ENCODE data around the gene OTOA. TPM values are rescaled to one million over a fixed set of nuclear protein-coding genes. Genes with fewer than 3 reads are reported as not detected.
A peak's percentile ranks its signal among the peaks of the same experiment; 100 is the strongest.
"Not testable (repeated sequence)": the region's sequence is repeated elsewhere in the genome, so short reads cannot be mapped to it uniquely, and the experiment has no call there.

The OTOA gene
- total RNA-seq, 1 experiment from 2014 or later, result not detected

DNA sequence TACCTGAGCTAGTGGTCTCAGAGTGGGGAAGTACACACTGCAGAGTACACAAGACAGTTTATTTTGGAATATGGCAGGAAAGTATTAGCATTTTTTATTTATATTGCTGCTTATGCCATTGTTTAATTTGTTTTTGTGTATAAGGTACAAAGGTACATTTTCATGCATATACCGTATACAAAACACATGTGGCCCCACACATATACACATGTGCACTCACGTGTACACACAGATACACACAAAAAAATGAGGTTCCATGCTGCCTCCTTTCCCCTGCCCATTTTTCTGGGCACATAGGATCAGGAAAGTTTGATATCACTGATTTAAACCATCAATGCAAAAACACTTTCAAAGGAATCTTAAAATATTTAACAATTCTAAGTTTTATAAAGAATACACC lies 24.3 kb upstream of the OTOA start:
- no peak for DNase-seq (ENCODE audit: extremely low read depth, low read depth)

DNA sequence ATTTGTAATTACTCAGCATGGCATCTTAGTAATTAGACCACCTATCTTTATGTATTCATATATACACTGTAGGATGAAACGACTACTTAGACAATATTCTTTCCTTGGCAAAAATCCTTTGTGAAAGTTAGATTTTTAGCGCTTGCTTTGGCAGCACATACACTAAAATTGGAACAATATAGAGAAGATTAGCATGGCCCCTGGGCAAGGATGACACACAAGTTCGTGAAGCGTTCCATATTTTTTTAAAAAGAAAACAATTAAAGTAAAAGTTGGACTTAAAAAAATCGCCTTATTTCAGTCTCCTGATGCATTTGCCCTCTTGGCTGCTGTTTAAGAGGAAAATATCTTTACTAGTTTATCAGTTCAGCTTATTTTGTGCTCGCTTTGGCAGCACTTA lies 21.9 kb upstream of the OTOA start:
- no peak for DNase-seq (ENCODE audit: extremely low read depth, low read depth)

DNA sequence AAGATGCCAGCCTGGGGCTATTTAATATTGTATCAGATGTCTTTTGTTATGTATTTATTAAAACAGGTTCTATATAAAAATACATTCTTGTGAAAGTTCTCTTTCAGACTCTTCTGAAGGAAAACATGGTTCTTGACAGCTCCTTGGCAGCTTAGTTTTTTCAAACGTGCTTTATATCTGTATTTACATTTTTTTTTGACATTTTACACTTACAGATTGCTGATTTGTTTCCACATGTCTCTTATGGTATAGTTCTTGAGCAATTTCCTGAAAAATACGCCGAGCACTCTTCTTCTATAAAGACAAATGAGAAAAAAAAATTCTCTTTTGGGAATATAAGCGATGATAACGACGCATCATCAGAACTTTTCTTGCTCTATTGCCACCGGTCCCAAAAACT lies 20.9 kb upstream of the OTOA start:
- no peak for DNase-seq (ENCODE audit: extremely low read depth, low read depth)

DNA sequence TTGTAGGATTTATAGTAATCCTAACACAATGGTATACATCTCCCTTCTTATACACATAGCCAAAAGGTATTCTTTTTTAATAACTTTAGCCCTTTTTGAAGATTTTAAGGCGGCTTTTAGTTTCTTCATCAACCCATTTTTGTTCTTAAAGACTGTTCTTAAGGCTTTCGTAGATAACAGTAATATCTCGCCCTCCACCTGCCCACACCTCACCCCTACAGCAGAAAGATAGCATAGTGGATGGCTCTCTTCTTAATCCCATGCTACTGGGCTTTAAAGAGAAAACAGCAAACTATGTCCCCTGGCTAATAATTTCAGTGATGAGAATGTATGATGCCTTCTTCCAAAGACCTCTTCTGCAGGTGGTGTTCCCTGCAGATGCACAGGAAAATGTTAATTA lies 20.0 kb upstream of the OTOA start:
- DNase-seq (ENCODE audit: extremely low read depth, low read depth), result no peak

DNA sequence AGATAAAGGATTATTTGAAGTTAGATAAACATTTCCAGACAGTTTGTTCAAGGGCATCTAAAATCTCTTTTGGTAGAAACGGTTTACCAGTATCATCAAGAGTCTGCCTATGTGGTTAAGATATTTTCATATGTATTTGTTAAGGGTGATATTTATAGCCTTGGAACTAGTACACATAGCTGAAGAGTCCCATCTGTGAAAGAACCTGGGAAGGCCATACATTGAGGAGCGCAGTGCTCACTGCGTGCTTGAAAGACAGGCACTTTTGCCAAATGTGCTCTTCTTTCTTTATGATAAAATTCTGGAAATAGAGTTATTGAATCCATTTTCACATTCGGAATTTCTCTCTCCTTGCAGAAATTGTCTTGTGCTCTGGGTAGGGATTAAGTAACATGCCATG lies 19.1 kb upstream of the OTOA start:
- no peak for DNase-seq (ENCODE audit: extremely low read depth, low read depth)

DNA sequence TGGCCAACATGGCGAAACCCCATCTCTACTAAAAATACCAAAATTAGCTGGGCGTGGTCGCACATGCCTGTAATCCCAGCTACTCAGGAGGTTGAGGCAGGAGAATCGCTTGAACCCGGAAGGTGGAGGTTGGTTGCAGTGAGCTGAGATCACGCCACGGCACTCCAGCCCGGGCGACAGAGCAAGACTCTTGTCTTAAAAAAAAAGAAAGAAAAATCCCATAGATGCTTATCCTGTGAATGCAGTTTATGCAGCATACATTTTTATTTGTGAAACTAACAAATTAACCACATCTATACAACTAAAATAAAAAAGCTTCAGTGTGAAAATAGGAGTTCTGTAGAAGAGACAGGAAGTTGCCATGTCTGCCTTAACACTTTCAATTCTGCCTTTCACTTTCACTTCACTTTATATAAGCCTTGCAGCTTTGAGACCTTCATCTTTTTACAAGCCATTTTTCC lies 18.5 kb upstream of the OTOA start:
- no peak for DNase-seq (ENCODE audit: extremely low read depth, low read depth)

DNA sequence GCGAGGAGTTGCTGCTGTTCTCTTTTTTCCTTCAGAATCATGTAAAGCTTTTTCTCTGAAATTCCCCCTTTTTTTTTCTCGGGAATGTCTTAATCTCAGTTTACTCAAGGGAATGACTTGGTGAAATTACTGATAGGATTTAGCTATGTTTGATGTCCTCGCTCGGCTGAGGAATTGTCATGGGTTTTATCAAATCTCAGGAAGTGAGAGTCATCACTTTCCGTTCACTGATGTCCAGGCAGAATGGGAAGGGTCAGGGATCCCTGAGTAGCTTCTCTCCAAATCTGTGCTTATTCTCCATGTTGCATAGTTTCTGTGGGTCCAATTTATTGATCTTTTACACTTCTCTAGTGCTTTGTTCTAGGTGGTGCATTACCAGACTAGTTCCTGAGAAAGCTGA lies 17.7 kb upstream of the OTOA start:
- DNase-seq (ENCODE audit: extremely low read depth, low read depth), result no peak

DNA sequence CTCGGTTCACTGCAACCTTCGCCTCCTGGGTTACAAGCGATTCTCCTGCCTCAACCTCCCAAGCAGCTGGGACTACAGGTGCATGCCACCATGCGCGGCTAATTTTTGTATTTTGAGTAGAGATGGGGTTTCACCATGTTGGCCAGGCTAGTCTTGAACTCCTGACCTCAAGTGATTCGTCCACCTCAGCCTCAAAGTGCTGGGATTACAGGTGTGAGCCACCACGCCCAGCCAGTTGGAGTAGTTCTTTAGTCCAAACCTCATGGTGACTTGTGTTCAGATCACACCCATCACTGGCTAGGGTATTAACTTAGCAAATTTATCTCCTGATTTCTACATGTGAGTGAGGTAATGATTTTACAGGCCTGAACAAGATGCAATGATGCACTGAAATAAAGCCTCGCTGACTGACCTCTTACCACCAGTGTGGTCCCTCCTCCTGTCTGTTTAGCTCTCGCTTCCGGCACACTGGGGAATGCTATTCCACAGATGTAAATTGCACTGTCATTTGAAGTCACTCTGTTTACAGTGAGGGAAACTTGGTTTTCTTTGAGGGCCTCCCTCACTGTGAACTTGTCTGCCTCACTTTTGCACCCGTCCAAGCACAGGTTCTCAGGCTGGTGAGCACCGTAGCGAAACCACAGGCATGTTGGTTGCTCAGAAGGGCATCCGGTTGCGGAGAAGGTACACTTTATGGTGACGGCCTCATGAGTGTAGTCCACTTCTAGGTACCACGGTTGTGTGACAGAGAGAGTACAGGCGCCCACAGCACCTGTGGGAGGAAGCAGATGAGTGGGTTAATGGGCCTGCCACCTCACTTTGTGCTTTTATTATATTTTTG lies 16.8 kb upstream of the OTOA start:
- no peak for DNase-seq (ENCODE audit: extremely low read depth, low read depth)

DNA sequence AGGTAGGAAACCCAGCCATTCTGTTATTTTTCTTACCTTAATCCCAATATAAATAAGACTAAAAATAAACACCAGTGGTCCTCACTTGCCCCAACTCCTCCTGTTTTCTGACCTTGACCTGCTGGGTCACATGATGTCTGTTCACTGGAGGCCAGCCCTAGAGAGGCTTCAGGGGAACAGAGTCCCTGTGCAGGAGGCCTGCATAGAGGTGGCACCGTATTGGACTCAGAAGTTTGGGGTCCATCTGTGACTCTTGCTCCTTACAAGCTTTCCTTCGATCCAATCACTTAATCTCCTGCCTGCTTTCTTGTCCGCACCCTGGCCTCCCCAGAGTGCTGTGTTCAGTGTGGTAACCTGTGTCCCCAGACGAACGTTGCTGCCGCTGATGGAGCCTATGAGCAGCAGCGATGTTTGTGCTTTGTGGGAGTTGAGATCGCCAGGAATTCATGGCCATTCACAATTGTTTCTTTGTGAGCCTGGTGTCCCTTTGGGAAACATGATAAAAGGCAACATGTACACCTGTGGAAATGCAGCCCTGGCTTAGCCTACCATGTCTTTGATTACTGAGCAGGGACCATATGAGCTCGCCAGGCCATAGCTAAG lies 16.1 kb upstream of the OTOA start:
- DNase-seq (ENCODE audit: extremely low read depth, low read depth), result no peak

DNA sequence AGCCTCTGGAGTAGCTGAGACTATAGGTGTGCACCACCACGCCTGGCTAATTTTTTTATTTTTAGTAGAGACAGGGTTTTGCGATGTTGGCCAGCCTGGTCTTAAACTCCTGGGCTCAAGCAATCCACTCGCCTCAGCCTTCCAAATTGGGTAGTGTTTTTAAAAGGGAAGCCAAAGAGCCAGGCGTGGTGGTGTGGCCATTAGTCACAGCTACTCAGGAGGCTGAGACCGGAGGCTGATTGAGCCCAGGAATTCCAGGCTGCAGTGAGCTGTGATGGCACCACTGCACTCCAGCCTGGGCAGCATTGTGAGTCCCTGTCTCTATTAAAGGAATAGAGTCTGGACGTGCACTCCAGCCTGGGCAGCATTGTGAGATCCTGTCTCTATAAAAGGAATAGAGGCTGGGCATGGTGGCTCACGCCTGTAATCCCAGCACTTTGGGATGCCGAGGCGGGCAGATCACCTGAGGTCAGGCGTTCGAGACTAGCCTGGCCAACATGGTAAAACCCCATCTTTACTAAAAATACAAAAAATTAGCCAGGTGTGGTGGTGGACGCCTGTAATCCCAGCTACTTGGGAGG lies 13.9 kb upstream of the OTOA start:
- DNase-seq (ENCODE audit: extremely low read depth, low read depth), result not testable (repeated sequence)

DNA sequence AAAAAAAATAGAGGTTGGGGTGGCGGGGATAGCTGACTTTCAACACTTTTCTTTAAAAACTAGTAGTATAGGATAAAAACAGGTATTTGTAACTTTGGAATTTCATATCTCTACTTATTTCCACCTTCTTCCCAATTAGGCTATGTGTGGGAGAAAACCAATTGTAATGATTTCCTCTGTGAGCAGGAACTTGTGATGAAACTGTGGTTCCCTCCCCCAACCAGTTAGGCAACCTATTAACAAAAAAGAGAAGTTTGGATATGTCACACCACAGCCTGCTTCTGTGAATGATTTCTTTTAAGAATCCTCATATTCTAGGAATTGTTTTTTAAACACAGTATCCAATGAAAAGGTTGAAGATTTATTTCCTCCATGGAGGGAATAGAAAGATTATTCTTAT lies 13.2 kb upstream of the OTOA start:
- DNase-seq (ENCODE audit: extremely low read depth, low read depth), result no peak

DNA sequence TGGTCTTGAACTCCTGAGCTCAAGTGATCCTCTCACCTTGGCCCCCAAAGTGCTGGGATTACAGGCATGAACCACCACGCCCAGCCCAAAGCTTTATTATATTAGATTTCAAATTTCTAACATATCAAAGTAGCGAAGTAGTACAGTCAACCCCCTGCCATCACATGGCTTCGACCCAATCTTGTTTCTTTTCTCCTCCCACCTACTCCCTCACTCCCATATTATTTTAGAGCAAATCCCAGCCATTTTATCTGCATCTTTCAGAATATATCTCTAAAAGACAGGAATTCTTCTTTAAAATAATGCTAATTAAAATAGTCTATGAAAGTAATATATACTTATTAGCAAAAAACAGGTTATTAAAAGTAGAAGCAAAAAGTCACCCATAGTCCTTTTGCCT lies 12.3 kb upstream of the OTOA start:
- DNase-seq (ENCODE audit: extremely low read depth, low read depth), result no peak

DNA sequence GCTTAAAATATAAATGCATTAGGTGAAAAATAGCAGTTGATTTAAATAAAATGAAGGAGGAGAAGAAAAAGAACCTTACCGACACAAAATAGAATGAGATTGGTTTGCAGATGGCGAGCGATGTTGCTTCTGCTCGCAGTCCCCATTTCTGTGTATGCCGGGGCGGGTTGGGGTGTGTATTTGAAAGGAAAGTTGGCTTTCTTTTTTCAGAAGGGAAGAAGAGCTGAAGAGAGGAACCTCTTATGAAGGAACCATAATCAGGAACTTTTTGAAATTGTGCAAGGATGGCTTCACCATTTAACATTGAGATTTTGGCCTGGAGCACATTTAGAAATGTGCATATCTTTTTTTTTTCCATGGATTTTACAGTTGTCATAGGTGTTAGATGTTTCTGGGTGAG lies 11.3 kb upstream of the OTOA start, which contains the start of gene IGSF6:
TSS of gene IGSF6 (minus strand) at position 156 of the 400 bp plus-strand sequence. CDS start at position 146, 10 bp downstream.
- no peak for DNase-seq (ENCODE audit: extremely low read depth, low read depth)

DNA sequence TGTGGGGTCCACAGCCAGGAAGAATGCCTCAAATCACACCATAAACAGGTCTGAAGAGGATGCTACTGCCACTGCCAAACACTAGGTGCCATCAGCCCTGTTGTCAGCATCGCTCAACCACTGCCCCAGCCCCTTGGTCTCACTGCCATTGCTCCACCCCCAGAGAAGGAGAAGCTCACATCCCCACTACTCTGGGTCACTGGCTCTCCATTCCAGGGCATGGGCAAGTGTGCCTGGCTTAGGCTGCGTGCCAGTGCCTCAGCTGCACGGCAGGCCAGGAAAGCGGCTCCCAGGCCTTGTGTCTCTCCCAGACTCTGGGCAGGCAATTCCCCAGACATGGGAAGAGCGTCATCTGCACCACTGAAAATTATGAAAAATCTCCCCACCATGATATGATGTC lies 10.2 kb upstream of the OTOA start:
- DNase-seq (ENCODE audit: extremely low read depth, low read depth), result no peak

DNA sequence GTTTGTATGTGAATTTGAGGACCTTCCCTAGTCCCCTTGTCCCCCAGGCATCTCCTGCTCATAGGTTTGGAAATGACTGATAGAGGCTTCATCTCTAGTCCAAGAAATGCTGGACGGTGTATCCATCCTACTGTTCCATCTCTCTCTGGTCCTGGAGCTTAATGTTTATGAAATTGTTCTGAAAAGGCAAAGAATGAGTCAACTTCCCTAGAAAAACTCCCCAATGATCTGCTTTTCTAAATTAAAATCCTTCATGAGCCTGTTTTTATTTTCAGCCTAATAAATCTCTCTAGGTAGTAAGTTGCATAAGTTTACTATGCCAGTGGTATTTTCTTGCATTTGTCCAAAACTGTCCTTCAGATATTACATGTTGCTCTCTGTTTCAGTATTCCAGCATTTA lies 9.3 kb upstream of the OTOA start:
- no peak for DNase-seq (ENCODE audit: extremely low read depth, low read depth)

DNA sequence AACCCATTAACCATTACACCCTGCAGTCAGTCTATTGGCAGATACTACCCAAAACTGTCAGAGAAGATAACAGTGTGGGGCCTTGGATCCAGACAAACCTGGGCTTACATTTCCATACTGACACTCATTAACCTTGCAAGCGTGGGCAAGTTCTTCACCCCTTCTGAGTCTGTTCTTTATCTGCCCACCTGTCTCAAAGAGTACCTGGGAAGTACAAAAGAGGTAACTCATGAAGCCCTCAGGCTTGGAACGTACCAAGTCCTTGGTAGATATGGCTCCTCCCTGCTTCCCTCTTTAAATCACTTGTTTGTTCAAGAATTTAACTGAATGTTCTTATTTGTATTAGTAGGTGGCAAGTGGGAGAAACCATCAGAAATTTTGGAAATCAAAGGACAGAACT lies 8.9 kb upstream of the OTOA start:
- DNase-seq (ENCODE audit: extremely low read depth, low read depth), result no peak

DNA sequence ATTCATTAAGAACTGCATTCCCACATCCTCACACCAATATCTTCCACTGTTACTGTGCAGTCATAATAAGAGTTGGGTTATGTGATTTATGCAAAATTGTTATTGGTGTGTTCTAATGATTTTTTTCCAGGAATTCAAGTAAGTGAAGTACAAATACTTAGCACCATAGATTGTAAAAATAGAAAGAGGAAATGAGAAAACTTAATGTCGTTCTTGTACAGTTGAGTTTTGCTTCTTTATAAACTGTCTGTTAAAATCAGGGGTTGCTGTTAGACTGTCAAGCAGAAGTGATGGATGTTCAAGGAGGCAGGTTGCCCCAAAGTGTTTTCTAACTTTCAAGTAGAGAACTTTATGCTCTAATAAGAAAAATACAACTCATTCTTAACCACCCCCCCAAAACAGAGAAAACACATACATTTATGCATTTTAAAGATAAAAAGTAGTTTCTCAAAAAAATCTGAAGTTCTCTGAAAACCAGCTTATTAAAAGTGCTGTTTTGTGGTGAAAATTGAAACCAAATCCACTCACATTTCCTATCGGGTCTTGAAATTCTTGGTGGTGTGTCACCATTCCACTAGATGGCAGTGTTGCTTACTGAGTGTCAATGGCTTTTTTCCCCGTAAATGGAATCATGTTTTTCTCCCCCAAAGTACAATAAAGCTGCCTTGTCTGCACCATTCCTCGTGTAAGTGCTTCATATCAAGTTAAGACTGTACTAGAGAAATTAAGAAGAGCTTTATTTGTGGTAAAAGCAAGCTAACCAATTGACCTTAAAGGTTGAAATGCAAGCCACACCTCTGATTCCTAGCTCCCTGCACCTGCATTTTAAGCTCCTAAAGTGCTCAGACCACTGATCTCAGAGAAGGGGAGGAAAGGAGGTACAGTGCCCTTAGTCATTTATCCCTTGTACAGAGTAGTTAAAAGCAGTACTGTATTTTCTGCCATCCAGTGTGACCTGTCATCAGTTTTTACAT lies 6.7 kb upstream of the OTOA start:
- DNase-seq (ENCODE audit: extremely low read depth, low read depth), result peak; percentile 47

DNA sequence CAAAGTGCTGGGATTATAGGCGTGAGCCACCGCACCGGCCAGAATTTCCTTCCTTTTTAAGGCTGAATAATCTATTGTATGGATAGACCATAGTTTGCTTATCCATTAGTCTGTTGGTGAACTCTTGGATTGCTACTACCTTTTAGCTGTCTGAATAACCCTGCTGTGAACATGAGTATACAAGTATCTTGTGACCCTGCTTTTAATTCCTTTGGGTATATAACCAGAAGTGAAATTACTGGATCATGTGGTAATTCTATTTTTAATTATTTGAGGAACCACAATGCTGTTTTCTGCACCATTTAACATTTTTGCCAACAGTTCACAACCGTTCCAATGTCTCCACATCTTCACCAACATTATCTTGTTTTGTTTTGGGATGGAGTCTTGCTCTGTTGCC lies 4.6 kb upstream of the OTOA start:
- DNase-seq (ENCODE audit: extremely low read depth, low read depth), result no peak

DNA sequence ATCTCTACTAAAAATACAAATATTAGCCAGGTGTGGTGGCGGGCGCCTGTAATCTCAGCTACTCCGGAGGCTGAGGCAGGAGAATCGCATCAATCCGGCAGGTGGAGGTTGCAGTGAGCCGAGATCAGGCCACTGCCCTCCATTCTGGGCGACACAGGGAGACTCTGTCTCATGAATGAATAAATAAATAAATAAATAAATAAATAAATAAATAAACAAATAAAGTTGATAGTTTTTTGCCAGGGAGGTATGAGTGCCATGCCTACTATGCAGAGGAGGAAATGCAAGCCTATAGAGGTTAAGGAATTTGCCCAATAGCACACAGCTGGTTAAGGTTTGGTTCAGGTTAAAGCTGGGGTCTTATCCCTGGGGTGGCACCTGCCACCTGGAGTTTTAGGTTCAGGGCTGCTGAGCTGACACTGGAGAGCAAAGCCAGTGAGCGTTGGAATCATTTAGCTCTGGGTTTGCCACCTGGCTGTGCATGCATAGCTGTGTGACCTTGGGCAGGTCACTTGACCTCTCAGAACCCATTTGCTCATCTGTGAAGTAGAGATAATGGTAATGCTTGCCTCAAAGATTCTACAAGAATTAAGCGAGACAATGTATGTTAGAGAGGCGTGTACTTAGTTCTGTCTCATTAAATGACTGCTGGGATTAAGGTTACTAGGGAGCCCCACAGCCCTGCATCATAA lies 1.2 kb downstream of the OTOA start:
- DNase-seq (ENCODE audit: extremely low read depth, low read depth), result no peak

DNA sequence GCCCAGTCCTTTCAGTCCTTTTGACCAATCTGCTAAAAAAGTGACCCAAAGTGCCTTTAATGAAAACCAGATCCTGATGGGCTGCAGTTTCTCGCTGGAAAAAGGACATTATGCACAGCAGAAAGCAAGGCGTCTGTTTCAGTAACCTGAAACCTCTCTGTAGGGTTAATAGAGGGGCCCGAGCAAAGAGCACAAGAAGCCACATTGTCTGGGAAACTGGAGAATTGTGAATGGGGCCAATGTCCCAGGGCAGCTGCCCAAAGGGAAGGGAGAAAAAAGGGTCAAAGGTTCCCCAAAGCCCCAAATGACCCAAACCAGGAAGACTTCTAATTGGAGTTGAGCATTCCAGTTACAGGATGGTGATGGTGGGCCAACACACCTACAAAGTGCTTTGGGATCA lies 3.0 kb downstream of the OTOA start:
- no peak for DNase-seq (ENCODE audit: extremely low read depth, low read depth)

All from NCI-H460 (cell line).